HCT116 (cell line): ENCODE results near the gene RNF7. TPM values are rescaled to one million over a fixed set of nuclear protein-coding genes. Genes with fewer than 3 reads are reported as not detected.

Experiments used
- ATAC-seq: fragments of 200-7000 bp; cut with Tn5 transposase; 2 replicates; pipeline ENCODE4 v1.9.1; 2020; ENCODE audit warnings: mild to moderate bottlenecking, moderate library complexity
- BruUV-seq: library from RNA; stranded (reverse); fragments of 400-500 nt; replicated peaks from 2 replicates; lab custom pipeline; 2021; lab: Mats Ljungman, UMichigan
- CTCF ChIA-PET: fragments of 300-600 bp; sonication (Branson Sonifier 250); formaldehyde crosslinking; loops from one replicate; lab custom pipeline; 2021; ENCODE audit warnings: antibody characterized with exemption; lab: Charles Lee
- POLR2A ChIA-PET: fragments of 300-600, 350-600 bp; sonication (Branson Sonifier 250); formaldehyde crosslinking; loops from one replicate; lab custom pipeline; 2021; ENCODE audit warnings: antibody characterized with exemption; lab: Charles Lee
- RAD21 ChIA-PET, 2 experiments: fragments of 300-600 bp; sonication (Branson Sonifier 250); formaldehyde crosslinking; loops; one replicate each; lab custom pipeline; 2023; ENCODE audit warnings: low total read pairs in 2 of 2; ENCODE audit not compliant: uncharacterized antibody in 2 of 2, unreplicated experiment in 2 of 2, low non-redundant PET in 1 of 2; lab: Charles Lee
- DNase-seq: peaks from one replicate; pipeline ENCODE4 v3.0.0-alpha.2; 2010; ENCODE audit warnings: low read depth, low spot score
- H2AFZ ChIP-seq: fragments of 200-600 bp; shearing (Covaris generic), sonication (generic); 2 replicates; pipeline ENCODE4 v1.6.1; 2017; ENCODE audit warnings: low read depth, mixed run types, mixed read lengths, antibody characterized with exemption, low read length; ENCODE audit not compliant: poor library complexity, severe bottlenecking
- H3K27ac ChIP-seq: 2 replicates; pipeline ENCODE4 v1.5.1; 2012; ENCODE audit warnings: low read depth, low read length
- H3K27me3 ChIP-seq: fragments of 200-600 bp; sonication (generic); 2 replicates; pipeline ENCODE4 v1.6.1; 2016; ENCODE audit warnings: mixed run types, low read length, mixed read lengths; ENCODE audit not compliant: insufficient read depth
- H3K36me3 ChIP-seq, 2 experiments: fragments of 200-500 bp in 1 of 2; fragments of 200-600 bp in 1 of 2; sonication (Bioruptor generic) in 1 of 2; sonication (generic) in 1 of 2; 2 replicates each; pipeline versions ENCODE4 v1.5.1 to v1.6.1; 2014 to 2016; ENCODE audit warnings: low read length in 2 of 2, inconsistent platforms in 1 of 2, mixed read lengths in 1 of 2, mixed run types in 1 of 2; ENCODE audit not compliant: insufficient read depth in 2 of 2, control insufficient read depth in 1 of 2
- H3K4me1 ChIP-seq, 2 experiments: fragments of 200-600 bp in 1 of 2; sonication (generic) in 1 of 2; 2 replicates each; pipeline versions ENCODE4 v1.5.1 to v1.6.1; 2012 to 2017; ENCODE audit warnings: low read length in 2 of 2, inconsistent platforms in 1 of 2, mild to moderate bottlenecking in 1 of 2, mixed read lengths in 1 of 2, mixed run types in 1 of 2, moderate library complexity in 1 of 2; ENCODE audit not compliant: insufficient read depth in 2 of 2, control insufficient read depth in 1 of 2
- H3K4me2 ChIP-seq: fragments of 200-600 bp; sonication (generic); 2 replicates; pipeline ENCODE4 v1.6.1; 2017; ENCODE audit warnings: mixed run types, low read length, mixed read lengths
- H3K4me3 ChIP-seq, 2 experiments: fragments of 200-600 bp in 1 of 2; sonication (generic) in 1 of 2; replicated peaks in 1 of 2; 2 replicates each; pipeline ENCODE4 v1.5.1; 2011 to 2016; ENCODE audit warnings: low read length in 2 of 2, control low read depth in 1 of 2, low read depth in 1 of 2, mild to moderate bottlenecking in 1 of 2, mixed read lengths in 1 of 2, mixed run types in 1 of 2
- H3K79me2 ChIP-seq: fragments of 200-600 bp; sonication (generic); 2 replicates; pipeline ENCODE4 v1.6.1; 2017; ENCODE audit warnings: mild to moderate bottlenecking, mixed run types, low read length, moderate library complexity, mixed read lengths; ENCODE audit not compliant: insufficient read depth
- H3K9ac ChIP-seq: fragments of 200-600 bp; sonication (generic); 2 replicates; pipeline ENCODE4 v1.6.1; 2016; ENCODE audit warnings: low read length, mixed read lengths
- H3K9me2 ChIP-seq: fragments of 200-600 bp; sonication (generic), shearing (Covaris generic); 2 replicates; pipeline ENCODE4 v1.6.1; 2017; ENCODE audit warnings: mixed run types, mild to moderate bottlenecking, moderate library complexity; ENCODE audit not compliant: insufficient read depth
- H3K9me3 ChIP-seq, 2 experiments: fragments of 200-500 bp in 1 of 2; fragments of 200-600 bp in 1 of 2; sonication (Bioruptor generic) in 1 of 2; sonication (generic) in 1 of 2; 2 replicates each; pipeline ENCODE4 v1.6.1; 2014 to 2017; ENCODE audit warnings: low read length in 2 of 2, mixed read lengths in 2 of 2, inconsistent platforms in 1 of 2, low read depth in 1 of 2, mild to moderate bottlenecking in 1 of 2, mixed run types in 1 of 2, moderate library complexity in 1 of 2; ENCODE audit not compliant: control insufficient read depth in 1 of 2, insufficient read depth in 1 of 2
- H4K20me1 ChIP-seq: fragments of 200-600 bp; sonication (generic), shearing (Covaris generic); 2 replicates; pipeline ENCODE4 v1.6.1; 2017; ENCODE audit warnings: mixed run types, mild to moderate bottlenecking, moderate library complexity; ENCODE audit not compliant: insufficient read depth
- CBX3 ChIP-seq: IDR thresholded peaks from 2 replicates; pipeline ENCODE4 v1.6.1; 2012; ENCODE audit warnings: low read depth
- CEBPB ChIP-seq: IDR thresholded peaks from 2 replicates; pipeline ENCODE4 v1.6.1; 2012; ENCODE audit warnings: low read depth
- ELF1 ChIP-seq: IDR thresholded peaks from 2 replicates; pipeline ENCODE4 v1.6.1; 2012; ENCODE audit warnings: low read depth, borderline replicate concordance
- EZH2 ChIP-seq: fragments of 200-600 bp; sonication (generic); IDR thresholded peaks from 2 replicates; pipeline ENCODE4 v1.6.1; 2017; ENCODE audit warnings: antibody characterized with exemption, mixed run types
- FOSL1 ChIP-seq: IDR thresholded peaks from 2 replicates; pipeline ENCODE4 v1.6.1; 2012; ENCODE audit warnings: low read depth
- POLR2A ChIP-seq: IDR thresholded peaks from 2 replicates; pipeline ENCODE4 v1.7.0; 2011; ENCODE audit warnings: borderline replicate concordance; ENCODE audit not compliant: insufficient read depth, insufficient read length; ENCODE audit errors: extremely low read depth
- SIN3A ChIP-seq: IDR thresholded peaks from 2 replicates; pipeline ENCODE4 v1.6.1; 2012; ENCODE audit warnings: low read depth
- YY1 ChIP-seq: IDR thresholded peaks from 2 replicates; pipeline ENCODE4 v1.6.1; 2011; ENCODE audit warnings: low read length, low read depth, moderate library complexity, mild to moderate bottlenecking; ENCODE audit not compliant: insufficient replicate concordance; ENCODE audit errors: extremely low read depth
- ZNF274 ChIP-seq: fragments of 200-500 bp; sonication (Bioruptor generic); IDR thresholded peaks from 2 replicates; pipeline ENCODE4 v1.6.1; 2014; ENCODE audit warnings: mild to moderate bottlenecking, low read depth, low read length, inconsistent platforms
- intact Hi-C: fragments of 100-400 bp; cut with micrococcal nuclease; formaldehyde crosslinking; loops from 2 replicates; pipeline ENCODE4 v1.10.0; 2022
- total RNA-seq: library from RNA; stranded (reverse); gene quantifications from one replicate; pipeline ENCODE4 v1.2.1, GENCODE V29; 2021; ENCODE audit not compliant: unreplicated experiment
- TF ChIP-seq, protein P1 (sequence below): IDR thresholded peaks from 2 replicates; pipeline ENCODE4 v1.6.1; 2011; ENCODE audit warnings: mild to moderate bottlenecking, low read length, moderate library complexity; ENCODE audit not compliant: insufficient replicate concordance; ENCODE audit errors: extremely low read depth
- TF ChIP-seq, protein P2 (sequence below): IDR thresholded peaks from 2 replicates; pipeline ENCODE4 v1.6.1; 2012

Gene RNF7
- total RNA-seq, 1 experiment from 2014 or later, result 82.3 TPM

GRCh38 chr3:141738891-141739363, 829 bp downstream of the RNF7 start:
- H3K4me2 ChIP-seq, result peak overlapping the region; percentile 75
- no peak for TF ChIP-seq CEBPB
- 0 out of 2 replicates have a peak, but pooled peaks have one; percentile 38 for TF ChIP-seq FOSL1
- peak; percentile 72 for TF ChIP-seq YY1
- peak; percentile 32; the same call in 1 of the 2 replicates for TF ChIP-seq ELF1
- H3K4me3 ChIP-seq, result peak overlapping the region; percentile 73 to 91
- no peaks in the 10 kb centered on the region for H3K9me2 ChIP-seq
- RAD21 ChIA-PET, result interaction anchor here (0.6 to 1.1 kb wide), 2 partner anchors 136 to 139 kb away, joined by 3 to 5 read pairs; no protein-coding TSS in a partner anchor
- H3K9me3 ChIP-seq, result no peaks in the 10 kb centered on the region
- CTCF ChIA-PET, result interaction anchor here (0.7 to 2.5 kb wide), 5 partner anchors 14 to 155 kb away, joined by 3 to 6 read pairs (median 3); no protein-coding TSS in a partner anchor
- peaks cover 9 to 11% of the 10 kb centered on the region in 2 experiments for H3K4me1 ChIP-seq
- peaks cover 13% of the 10 kb centered on the region for H4K20me1 ChIP-seq
- H2AFZ ChIP-seq, result no peak overlapping the region
- peaks cover 58% of the 10 kb centered on the region for H3K79me2 ChIP-seq
- BruUV-seq, result TSS peak; percentile 48
- intact Hi-C loops, result loop anchor here (1.0 to 5.0 kb wide), 5 partner anchors 136 to 541 kb away; partner anchors contain the start of gene ZBTB38
- H3K27me3 ChIP-seq, result no peaks in the 10 kb centered on the region
- peak overlapping the region; percentile 93 for H3K9ac ChIP-seq
- POLR2A ChIA-PET, result interaction anchor here (1.3 kb wide), 1 partner anchor 202 kb away, joined by 4 read pairs; no protein-coding TSS in a partner anchor
- H3K27ac ChIP-seq, result peak overlapping the region; percentile 84
- ATAC-seq (no peak; the same call in 1 of the 2 replicates), DNase-seq (no peak)
- H3K36me3 ChIP-seq, result peaks cover 8 to 12% of the 10 kb centered on the region in 2 experiments; a peak in 3 of 4 replicates

GRCh38 chr3:141739731-141740130, 1.6 kb downstream of the RNF7 start:
- peaks cover 13% of the 10 kb centered on the region for H4K20me1 ChIP-seq
- peaks cover 9 to 11% of the 10 kb centered on the region in 2 experiments for H3K4me1 ChIP-seq
- peak overlapping the region; percentile 84; the same call in 1 of the 2 replicates for H3K27ac ChIP-seq
- intact Hi-C loops, result loop anchor here (5.0 kb wide), 2 partner anchors 258 to 372 kb away; partner anchors contain the start of gene ZBTB38
- DNase-seq (no peak), ATAC-seq (no peak)
- H3K36me3 ChIP-seq, result peaks cover 11 to 19% of the 10 kb centered on the region in 2 experiments
- ChIA-PET POLR2A (interaction anchor here (1.3 kb wide), 1 partner anchor 201 kb away, joined by 4 read pairs; no protein-coding TSS in a partner anchor), RAD21 (no interaction called here), CTCF (interaction anchor here (1.1 to 2.5 kb wide), 2 partner anchors 136 to 275 kb away, joined by 3 to 6 read pairs; no protein-coding TSS in a partner anchor)
- no peaks in the 10 kb centered on the region for H3K9me2 ChIP-seq
- H3K9ac ChIP-seq, result peak overlapping the region; percentile 93
- no peaks in the 10 kb centered on the region for H3K27me3 ChIP-seq
- BruUV-seq, result no TSS peak
- no peak overlapping the region for H2AFZ ChIP-seq
- peak overlapping the region; percentile 75 for H3K4me2 ChIP-seq
- peak overlapping the region; percentile 73 to 91 for H3K4me3 ChIP-seq
- no peaks in the 10 kb centered on the region for H3K9me3 ChIP-seq
- peaks cover 66% of the 10 kb centered on the region for H3K79me2 ChIP-seq
- TF ChIP-seq CBX3, result no peak
- no peak for TF ChIP-seq ZNF274
- TF ChIP-seq, protein P1, sequence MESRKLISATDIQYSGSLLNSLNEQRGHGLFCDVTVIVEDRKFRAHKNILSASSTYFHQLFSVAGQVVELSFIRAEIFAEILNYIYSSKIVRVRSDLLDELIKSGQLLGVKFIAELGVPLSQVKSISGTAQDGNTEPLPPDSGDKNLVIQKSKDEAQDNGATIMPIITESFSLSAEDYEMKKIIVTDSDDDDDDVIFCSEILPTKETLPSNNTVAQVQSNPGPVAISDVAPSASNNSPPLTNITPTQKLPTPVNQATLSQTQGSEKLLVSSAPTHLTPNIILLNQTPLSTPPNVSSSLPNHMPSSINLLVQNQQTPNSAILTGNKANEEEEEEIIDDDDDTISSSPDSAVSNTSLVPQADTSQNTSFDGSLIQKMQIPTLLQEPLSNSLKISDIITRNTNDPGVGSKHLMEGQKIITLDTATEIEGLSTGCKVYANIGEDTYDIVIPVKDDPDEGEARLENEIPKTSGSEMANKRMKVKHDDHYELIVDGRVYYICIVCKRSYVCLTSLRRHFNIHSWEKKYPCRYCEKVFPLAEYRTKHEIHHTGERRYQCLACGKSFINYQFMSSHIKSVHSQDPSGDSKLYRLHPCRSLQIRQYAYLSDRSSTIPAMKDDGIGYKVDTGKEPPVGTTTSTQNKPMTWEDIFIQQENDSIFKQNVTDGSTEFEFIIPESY, result no peak
- TF ChIP-seq, protein P2, sequence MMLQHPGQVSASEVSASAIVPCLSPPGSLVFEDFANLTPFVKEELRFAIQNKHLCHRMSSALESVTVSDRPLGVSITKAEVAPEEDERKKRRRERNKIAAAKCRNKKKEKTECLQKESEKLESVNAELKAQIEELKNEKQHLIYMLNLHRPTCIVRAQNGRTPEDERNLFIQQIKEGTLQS, result no peak
- no peak for TF ChIP-seq POLR2A
- TF ChIP-seq SIN3A, result no peak
- TF ChIP-seq EZH2, result no peak
